K562 (cell line): Measurements from ENCODE around the gene FAM174C. TPM values are rescaled to one million over a fixed set of nuclear protein-coding genes. Genes with fewer than 3 reads are reported as not detected.

ENCODE experiments used
- ATAC-seq: fragments of 200-7000 bp; cut with Tn5 transposase; 3 replicates; pipeline ENCODE4 v1.9.1; 2020; ENCODE audit warnings: moderate library complexity
- BruUV-seq: library from RNA; stranded (reverse); fragments of 400-500 nt; replicated peaks from 2 replicates; lab custom pipeline; 2021; lab: Mats Ljungman, UMichigan
- CTCF ChIA-PET: fragments of 300-600 bp; formaldehyde crosslinking; extraction: SDS; loops from one replicate; lab custom pipeline; 2021; ENCODE audit warnings: low intra/inter-chr PET ratio; lab: Yijun Ruan, JAX
- POLR2A ChIA-PET: fragments of 300-600, 350-650 bp; sonication (Branson Sonifier 250); formaldehyde crosslinking; extraction: SDS; loops from one replicate; lab custom pipeline; 2021; ENCODE audit warnings: antibody characterized with exemption, inconsistent platforms; lab: Yijun Ruan, JAX
- DNase-seq, 4 experiments: peaks; one replicate each; pipeline versions ENCODE4 v3.0.0 to v3.0.0-alpha.2; 2011 to 2018; ENCODE audit warnings: low spot score in 3 of 4, mixed read lengths in 3 of 4; ENCODE audit errors: extremely low read depth in 1 of 4
- FAIRE-seq: peaks from 2 replicates; lab custom pipeline; 2011; peaks lifted over from hg19 to GRCh38; lab: Jason Lieb, UNC
- H2AFZ ChIP-seq: 2 replicates; pipeline ENCODE4 v1.6.0; 2011; ENCODE audit warnings: low read depth, low read length, control low read depth, inconsistent platforms
- H3K27ac ChIP-seq: fragments of 200-600 bp; 3 replicates; pipeline ENCODE4 v1.8.0; 2011; ENCODE audit warnings: low read depth, mild to moderate bottlenecking, control low read depth, inconsistent platforms, low read length, moderate library complexity, mixed read lengths; ENCODE audit errors: extremely low read depth
- H3K27me3 ChIP-seq, 2 experiments: fragments of 300-600 bp in 1 of 2; 2 replicates in 1 of 2; 3 replicates in 1 of 2; pipeline versions ENCODE4 v1.6.0 to v1.8.0; 2011; ENCODE audit warnings: inconsistent platforms in 2 of 2, low read length in 2 of 2, mild to moderate bottlenecking in 1 of 2, mixed read lengths in 1 of 2, moderate library complexity in 1 of 2; ENCODE audit not compliant: control insufficient read depth in 2 of 2, insufficient read depth in 2 of 2
- H3K36me3 ChIP-seq: fragments of 300-600 bp; 3 replicates; pipeline ENCODE4 v1.8.0; 2011; ENCODE audit warnings: mild to moderate bottlenecking, low read length, inconsistent platforms; ENCODE audit not compliant: control insufficient read depth, insufficient read depth
- H3K4me1 ChIP-seq, 2 experiments: fragments of 200-600 bp in 1 of 2; replicated peaks in 1 of 2; 2 replicates in 1 of 2; 3 replicates in 1 of 2; pipeline versions ENCODE4 v1.5.1 to v1.8.0; 2011; ENCODE audit warnings: inconsistent platforms in 2 of 2, low read length in 2 of 2, mild to moderate bottlenecking in 1 of 2, mixed read lengths in 1 of 2, moderate library complexity in 1 of 2; ENCODE audit not compliant: control insufficient read depth in 2 of 2, insufficient read depth in 2 of 2
- H3K4me2 ChIP-seq: 2 replicates; pipeline ENCODE4 v1.6.1; 2011; ENCODE audit warnings: low read length, control low read depth, inconsistent platforms, mixed read lengths; ENCODE audit not compliant: insufficient read depth
- H3K4me3 ChIP-seq: fragments of 200-600 bp; sonication (generic), shearing (Covaris generic); 2 replicates; pipeline ENCODE4 v1.5.1; 2016; ENCODE audit warnings: control low read depth, inconsistent platforms
- H3K79me2 ChIP-seq: fragments of 200-600 bp; 3 replicates; pipeline ENCODE4 v1.8.0; 2011; ENCODE audit warnings: low read length, inconsistent platforms; ENCODE audit not compliant: control insufficient read depth, insufficient read depth
- H3K9ac ChIP-seq, 2 experiments: 2 replicates each; pipeline versions ENCODE4 v1.6.0 to v1.6.1; 2011; ENCODE audit warnings: low read depth in 2 of 2, low read length in 2 of 2, control low read depth in 1 of 2, inconsistent platforms in 1 of 2, mild to moderate bottlenecking in 1 of 2, mixed read lengths in 1 of 2; ENCODE audit not compliant: insufficient read depth in 1 of 2
- H3K9me1 ChIP-seq: one replicate; pipeline ENCODE4 v1.6.0; 2011; ENCODE audit warnings: inconsistent platforms, mild to moderate bottlenecking, low read length, moderate library complexity; ENCODE audit not compliant: control insufficient read depth, insufficient read depth
- H3K9me3 ChIP-seq: replicated peaks from 2 replicates; pipeline ENCODE4 v1.5.1; 2011; ENCODE audit warnings: low read depth, low read length, inconsistent platforms; ENCODE audit not compliant: control insufficient read depth, insufficient read depth
- H4K20me1 ChIP-seq: replicated peaks from 2 replicates; pipeline ENCODE4 v1.6.1; 2011; ENCODE audit warnings: low read length, inconsistent platforms, mixed read lengths; ENCODE audit not compliant: control insufficient read depth, insufficient read depth
- CHD1 ChIP-seq: fragments of 200-600 bp; sonication (generic); IDR thresholded peaks from one replicate; pipeline ENCODE4 v1.6.1; 2012; ENCODE audit warnings: mild to moderate bottlenecking, moderate library complexity, low read length, inconsistent platforms
- DPF2 ChIP-seq: fragments of 450-650 bp; IDR thresholded peaks from 2 replicates; pipeline ENCODE4 v1.6.1; 2016
- FOXJ3 ChIP-seq: sonication (generic); formaldehyde crosslinking; IDR thresholded peaks from 2 replicates; pipeline ENCODE4 v1.4.0; 2020; ENCODE audit warnings: mild to moderate bottlenecking, missing genetic modification reagents
- FOXK1 ChIP-seq: sonication (generic); formaldehyde crosslinking; IDR thresholded peaks from 2 replicates; pipeline ENCODE4 v1.8.0; 2022; ENCODE audit warnings: missing genetic modification reagents, mild to moderate bottlenecking, borderline replicate concordance
- MTA3 ChIP-seq: fragments of 450-650 bp; formaldehyde crosslinking; IDR thresholded peaks from 2 replicates; pipeline ENCODE4 v1.6.1; 2017; ENCODE audit warnings: mild to moderate bottlenecking, borderline replicate concordance
- NR4A1 ChIP-seq, 2 experiments: fragments of 250-450 bp in 1 of 2; fragments of 450-650 bp in 1 of 2; sonication (Bioruptor Pico) in 1 of 2; IDR thresholded peaks; 2 replicates each; pipeline versions ENCODE4 v1.4.0 to v1.6.1; 2016 to 2020; ENCODE audit warnings: mild to moderate bottlenecking in 2 of 2, missing compliant biosample characterization in 1 of 2, missing genetic modification characterization in 1 of 2, moderate library complexity in 1 of 2
- POLR3A ChIP-seq: IDR thresholded peaks from 2 replicates; pipeline ENCODE4 v1.6.1; 2011; ENCODE audit warnings: borderline replicate concordance, mild to moderate bottlenecking, moderate library complexity; ENCODE audit not compliant: insufficient read length, insufficient read depth; ENCODE audit errors: extremely low read depth
- ZFPM2 ChIP-seq: fragments of 250-450 bp; sonication (Bioruptor Pico); IDR thresholded peaks from 2 replicates; pipeline ENCODE4 v1.5.1; 2022; ENCODE audit warnings: mild to moderate bottlenecking
- WGBS: fragments of 100-300 bp; shearing (Covaris generic); methylation state at CpG from one replicate; pipeline ENCODE4 v1.1.6; 2016; ENCODE audit warnings: low coverage, mixed read lengths; ENCODE audit not compliant: insufficient coverage; ENCODE audit errors: missing lambda C conversion rate; 5-methylcytosine and 5-hydroxymethylcytosine counted together
- in situ Hi-C: fragments of 300-500 bp; cut with MboI; formaldehyde crosslinking; loops from 4 replicates; pipeline ENCODE4 v1.15.0; 2018; ENCODE audit warnings: inconsistent platforms, mixed read lengths
- intact Hi-C: fragments of 100-400 bp; cut with micrococcal nuclease; formaldehyde crosslinking; loops from 2 replicates; pipeline ENCODE4 v1.14.2; 2022
- polyA plus RNA-seq, 8 experiments: library from polyadenylated mRNA; depleted of rRNA in 4 of 8; stranded (reverse) in 5 of 8; unstranded in 3 of 8; fragments of >200 nt; fragmentation: Nextera tagmentation in 2 of 8; fragmentation: Illumina TruSeq in 1 of 8; extraction: Ambion mirVana in 2 of 8; extraction: Trizol in 1 of 8; gene quantifications; 2 replicates each; pipeline versions ENCODE4 v1.2.1 to v1.2.3, GENCODE V29; 2011 to 2014; ENCODE audit warnings: inconsistent platforms in 1 of 8, missing spikeins in 1 of 8
- total RNA-seq, 7 experiments: library from RNA; depleted of rRNA in 6 of 7; stranded (reverse); fragments of >200 nt in 6 of 7; fragmentation: Illumina TruSeq in 2 of 7; extraction: Trizol in 2 of 7; gene quantifications; 2 replicates each; pipeline versions ENCODE4 v1.2.1 to v1.2.3, GENCODE V29; 2011 to 2021; ENCODE audit warnings: low replicate concordance in 1 of 7
- TF ChIP-seq, protein P1 (sequence below): fragments of 450-650 bp; IDR thresholded peaks from 2 replicates; pipeline ENCODE4 v1.6.1; 2016; ENCODE audit warnings: low read depth, mild to moderate bottlenecking, moderate library complexity
- TF ChIP-seq, protein P2 (sequence below): sonication (generic); formaldehyde crosslinking; IDR thresholded peaks from 2 replicates; pipeline ENCODE4 v1.9.0; 2022; ENCODE audit warnings: mild to moderate bottlenecking, missing genetic modification reagents
- TF ChIP-seq, protein P3 (sequence below), 2 experiments: fragments of 450-650 bp; formaldehyde crosslinking in 1 of 2; IDR thresholded peaks; 2 replicates each; pipeline versions ENCODE4 v1.4.0 to v1.6.1; 2014 to 2020; ENCODE audit warnings: mild to moderate bottlenecking in 2 of 2, borderline replicate concordance in 1 of 2, low read depth in 1 of 2

The FAM174C gene
- total and polyA plus RNA-seq, 9 of the 15 experiments (the other 6 are each of a cell fraction or from before 2014, with no cell fraction given): 0.66 to 89.6 (median 20.3) TPM

DNA sequence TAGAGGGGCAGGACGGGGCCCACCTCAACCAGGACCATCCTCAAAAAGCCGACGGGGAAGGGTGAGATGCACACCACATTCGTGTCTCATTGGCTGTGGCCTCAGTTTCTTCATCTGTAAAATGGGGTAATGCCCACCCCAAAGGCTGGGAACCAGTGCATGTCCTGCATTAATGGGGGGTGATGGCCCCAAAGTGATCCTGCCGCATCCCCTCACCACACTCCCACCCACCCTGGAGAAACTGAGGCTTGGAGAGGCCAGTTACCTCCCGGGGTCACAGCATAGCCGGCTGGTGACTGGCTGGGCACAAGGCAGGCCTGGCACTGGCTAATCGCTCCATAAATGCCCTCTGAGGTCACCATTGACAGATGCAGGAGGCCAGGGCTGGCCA, 27.6 kb upstream of the FAM174C start:
- no TSS peak for BruUV-seq
- peaks cover 41 to 95% of the 10 kb centered on the region in 2 experiments for H3K4me1 ChIP-seq
- no peaks in the 10 kb centered on the region for H3K9me3 ChIP-seq
- peak overlapping the region; percentile 90; the same call in 1 of the 2 replicates for H2AFZ ChIP-seq
- H3K9me1 ChIP-seq: peaks cover 4% of the 10 kb centered on the region
- H3K36me3 ChIP-seq: peaks cover 54% of the 10 kb centered on the region; the same call in 2 of the 3 replicates
- FAIRE-seq (no peak), DNase-seq (no peak), ATAC-seq (no peak)
- peaks cover 62% of the 10 kb centered on the region for H3K79me2 ChIP-seq
- H3K27me3 ChIP-seq: no peaks in the 10 kb centered on the region
- H4K20me1 ChIP-seq: 0 out of 2 replicates have a peak, but pooled peaks cover 5% of the 10 kb centered on the region
- H3K4me2 ChIP-seq: peak overlapping the region; percentile 73
- H3K4me3 ChIP-seq: peak overlapping the region; percentile 82
- CTCF ChIA-PET: interaction anchor here (2.0 kb wide), 1 partner anchor 19 kb away, joined by 11 read pairs; no protein-coding TSS in a partner anchor
- POLR2A ChIA-PET: interaction anchor here (1.0 to 1.5 kb wide), 3 partner anchors 19 to 165 kb away, joined by 3 to 14 read pairs (median 4); partner anchors contain the start of gene CIRBP
- intact Hi-C loops (loop anchor here (1.0 kb wide), 1 partner anchor 22 kb away; the partner anchor contains the start of gene CIRBP), in situ Hi-C loops (loop anchor here (25.0 kb wide), 1 partner anchor 485 kb away; the partner anchor contains the start of gene MISP)
- peak overlapping the region; percentile 79 to 89 for H3K9ac ChIP-seq
- WGBS: 26% methylated on average over 8 of the region's 8 CpGs
- peak overlapping the region; percentile 99 for H3K27ac ChIP-seq
- TF ChIP-seq, protein P1, sequence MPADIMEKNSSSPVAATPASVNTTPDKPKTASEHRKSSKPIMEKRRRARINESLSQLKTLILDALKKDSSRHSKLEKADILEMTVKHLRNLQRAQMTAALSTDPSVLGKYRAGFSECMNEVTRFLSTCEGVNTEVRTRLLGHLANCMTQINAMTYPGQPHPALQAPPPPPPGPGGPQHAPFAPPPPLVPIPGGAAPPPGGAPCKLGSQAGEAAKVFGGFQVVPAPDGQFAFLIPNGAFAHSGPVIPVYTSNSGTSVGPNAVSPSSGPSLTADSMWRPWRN: 0 out of 2 replicates have a peak, but pooled peaks have one; percentile 15
- no peak for TF ChIP-seq FOXJ3 (CRISPR knock-in tag)
- TF ChIP-seq, protein P2, sequence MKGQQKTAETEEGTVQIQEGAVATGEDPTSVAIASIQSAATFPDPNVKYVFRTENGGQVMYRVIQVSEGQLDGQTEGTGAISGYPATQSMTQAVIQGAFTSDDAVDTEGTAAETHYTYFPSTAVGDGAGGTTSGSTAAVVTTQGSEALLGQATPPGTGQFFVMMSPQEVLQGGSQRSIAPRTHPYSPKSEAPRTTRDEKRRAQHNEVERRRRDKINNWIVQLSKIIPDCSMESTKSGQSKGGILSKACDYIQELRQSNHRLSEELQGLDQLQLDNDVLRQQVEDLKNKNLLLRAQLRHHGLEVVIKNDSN: no peak
- no peak for TF ChIP-seq ZFPM2 (CRISPR knock-in tag)
- peak; percentile 83; the same call in 1 of the 2 replicates for TF ChIP-seq FOXK1 (CRISPR knock-in tag)
- TF ChIP-seq DPF2: 0 out of 2 replicates have a peak, but pooled peaks have one; percentile 20
- TF ChIP-seq CHD1: peak; percentile 53
- TF ChIP-seq MTA3: 0 out of 2 replicates have a peak, but pooled peaks have one; percentile 6
- no peak for TF ChIP-seq NR4A1 (CRISPR knock-in tag; IDR thresholded peaks at IDR 0.05)
- peak; percentile 57; the same call in 1 of the 2 replicates for TF ChIP-seq NR4A1 (tag; IDR thresholded peaks at IDR 0.05)
- TF ChIP-seq, protein P3, sequence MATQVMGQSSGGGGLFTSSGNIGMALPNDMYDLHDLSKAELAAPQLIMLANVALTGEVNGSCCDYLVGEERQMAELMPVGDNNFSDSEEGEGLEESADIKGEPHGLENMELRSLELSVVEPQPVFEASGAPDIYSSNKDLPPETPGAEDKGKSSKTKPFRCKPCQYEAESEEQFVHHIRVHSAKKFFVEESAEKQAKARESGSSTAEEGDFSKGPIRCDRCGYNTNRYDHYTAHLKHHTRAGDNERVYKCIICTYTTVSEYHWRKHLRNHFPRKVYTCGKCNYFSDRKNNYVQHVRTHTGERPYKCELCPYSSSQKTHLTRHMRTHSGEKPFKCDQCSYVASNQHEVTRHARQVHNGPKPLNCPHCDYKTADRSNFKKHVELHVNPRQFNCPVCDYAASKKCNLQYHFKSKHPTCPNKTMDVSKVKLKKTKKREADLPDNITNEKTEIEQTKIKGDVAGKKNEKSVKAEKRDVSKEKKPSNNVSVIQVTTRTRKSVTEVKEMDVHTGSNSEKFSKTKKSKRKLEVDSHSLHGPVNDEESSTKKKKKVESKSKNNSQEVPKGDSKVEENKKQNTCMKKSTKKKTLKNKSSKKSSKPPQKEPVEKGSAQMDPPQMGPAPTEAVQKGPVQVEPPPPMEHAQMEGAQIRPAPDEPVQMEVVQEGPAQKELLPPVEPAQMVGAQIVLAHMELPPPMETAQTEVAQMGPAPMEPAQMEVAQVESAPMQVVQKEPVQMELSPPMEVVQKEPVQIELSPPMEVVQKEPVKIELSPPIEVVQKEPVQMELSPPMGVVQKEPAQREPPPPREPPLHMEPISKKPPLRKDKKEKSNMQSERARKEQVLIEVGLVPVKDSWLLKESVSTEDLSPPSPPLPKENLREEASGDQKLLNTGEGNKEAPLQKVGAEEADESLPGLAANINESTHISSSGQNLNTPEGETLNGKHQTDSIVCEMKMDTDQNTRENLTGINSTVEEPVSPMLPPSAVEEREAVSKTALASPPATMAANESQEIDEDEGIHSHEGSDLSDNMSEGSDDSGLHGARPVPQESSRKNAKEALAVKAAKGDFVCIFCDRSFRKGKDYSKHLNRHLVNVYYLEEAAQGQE (IDR thresholded peaks at IDR 0.05; ENCODE audit: borderline replicate concordance): no peak
- TF ChIP-seq, protein P3 (CRISPR knock-in tag; IDR thresholded peaks at IDR 0.05; ENCODE audit: low read depth): 0 out of 2 replicates have a peak, but pooled peaks have one; percentile 33
- no peak for TF ChIP-seq POLR3A
